Activated T-cell treated with anti-CD3 and anti-CD28 coated beads, Interleukin-2, amount 50 U/mL, for 72 hours (primary cell): ENCODE results near the gene FAM168A. TPM values are rescaled to one million over a fixed set of nuclear protein-coding genes. Genes with fewer than 3 reads are reported as not detected.
"Not testable (repeated sequence)": the region's sequence is repeated elsewhere in the genome, so short reads cannot be mapped to it uniquely, and the experiment has no call there.

Experiments used
- ATAC-seq, 2 donors: fragments of 150-1000 bp; cut with Tn5 transposase; replicated peaks in 1 of 2; 2 replicates each; pipeline ENCODE4 v1.10.0; 2021; ENCODE audit warnings: moderate library complexity in 2 of 2, mild to moderate bottlenecking in 1 of 2
- DNase-seq, 2 donors: peaks; one replicate each; pipeline ENCODE4 v3.0.0; 2021 to 2022; ENCODE audit warnings: mixed read lengths in 1 of 2
- H3K27ac Mint-ChIP-seq: one replicate; pipeline ENCODE4 v1.8.0; 2022; ENCODE audit warnings: mild to moderate bottlenecking, moderate library complexity, mixed read lengths
- H3K27me3 Mint-ChIP-seq: one replicate; pipeline ENCODE4 v1.8.0; 2022; ENCODE audit warnings: low read depth, mixed read lengths
- H3K36me3 Mint-ChIP-seq, 2 donors: one replicate each; pipeline ENCODE4 v1.8.0; 2022; ENCODE audit warnings: mixed read lengths in 2 of 2, mild to moderate bottlenecking in 1 of 2; ENCODE audit not compliant: insufficient read depth in 2 of 2
- H3K4me1 Mint-ChIP-seq: one replicate; pipeline ENCODE4 v1.8.0; 2022; ENCODE audit warnings: low read depth, mixed read lengths
- H3K4me3 Mint-ChIP-seq, 2 donors: one replicate each; pipeline ENCODE4 v1.8.0; 2022; ENCODE audit warnings: mild to moderate bottlenecking in 2 of 2, mixed read lengths in 2 of 2, moderate library complexity in 2 of 2
- H3K9me3 Mint-ChIP-seq, 2 donors: one replicate each; pipeline ENCODE4 v1.8.0; 2022; ENCODE audit warnings: mixed read lengths in 2 of 2
- total RNA-seq, 2 donors: library from RNA; stranded (reverse); gene quantifications; one replicate each; pipeline ENCODE4 v1.2.3, GENCODE V29; 2022

FAM168A gene
- total RNA-seq, 2 donors from 2014 or later, result 21.5 to 23.5 TPM

GRCh38 chr11:73493956-73494598 is 103.8 kb downstream of the FAM168A start:
- no peak for ATAC-seq
- Mint-ChIP-seq H3K27ac (no peak overlapping the region), H3K4me1 (no peaks in the 10 kb centered on the region), H3K4me3 (no peak overlapping the region), H3K9me3 (peaks cover 0 to 4% of the 10 kb centered on the region in 2 donors), H3K27me3 (no peaks in the 10 kb centered on the region), H3K36me3 (peaks cover 4 to 5% of the 10 kb centered on the region in 2 donors)
- no peak for DNase-seq

DNA sequence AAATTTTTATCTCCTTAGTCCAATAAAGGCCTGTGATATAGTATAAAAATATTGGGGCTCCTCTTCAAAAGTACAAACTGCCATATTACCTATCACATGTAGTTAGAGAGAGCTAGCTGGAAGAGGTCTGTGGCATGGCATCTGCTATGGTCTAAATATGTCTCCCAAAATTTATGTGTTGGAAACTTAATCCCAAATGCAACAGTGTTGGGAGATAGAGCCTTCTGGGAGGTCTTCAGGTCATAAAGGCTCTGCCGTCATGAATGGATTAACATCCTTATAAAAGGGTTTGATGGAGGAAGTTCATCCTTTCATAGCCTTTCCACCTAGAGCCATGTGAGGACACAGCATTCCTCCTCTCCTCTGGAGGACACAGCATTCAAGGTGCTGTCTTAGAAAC is 116.3 kb downstream of the FAM168A start:
- DNase-seq, result no peak
- no peak overlapping the region for H3K27ac Mint-ChIP-seq
- no peaks in the 10 kb centered on the region for H3K4me1 Mint-ChIP-seq
- no peaks in the 10 kb centered on the region for H3K27me3 Mint-ChIP-seq
- H3K9me3 Mint-ChIP-seq, result peaks cover 3 to 8% of the 10 kb centered on the region in 2 donors
- H3K36me3 Mint-ChIP-seq, result peaks cover 0 to 5% of the 10 kb centered on the region in 2 donors
- no peak for ATAC-seq
- H3K4me3 Mint-ChIP-seq, result no peak overlapping the region

DNA sequence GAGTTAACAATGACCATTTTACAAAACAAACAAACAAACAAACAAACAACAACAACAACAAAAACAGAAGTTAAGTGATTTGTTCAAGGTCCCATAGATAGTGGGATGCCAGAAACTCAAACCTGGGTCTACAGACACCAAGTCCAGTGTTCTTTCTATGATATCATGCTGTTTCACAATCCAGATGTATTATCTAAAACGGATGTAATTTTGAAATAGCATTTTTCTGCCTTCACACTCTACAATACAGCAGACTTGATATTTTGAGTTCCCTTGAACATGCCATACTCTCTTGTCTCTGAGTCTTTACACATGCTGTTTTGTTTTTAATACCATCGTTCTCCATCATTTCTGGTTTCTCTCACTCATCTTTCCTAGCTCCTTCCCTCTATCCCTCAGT is 117.2 kb downstream of the FAM168A start:
- Mint-ChIP-seq H3K9me3 (peaks cover 3 to 8% of the 10 kb centered on the region in 2 donors), H3K4me1 (no peaks in the 10 kb centered on the region), H3K27ac (no peak overlapping the region), H3K36me3 (peaks cover 0 to 5% of the 10 kb centered on the region in 2 donors), H3K4me3 (no peak overlapping the region), H3K27me3 (no peaks in the 10 kb centered on the region)
- DNase-seq, result no peak
- ATAC-seq, result no peak

GRCh38 chr11:73478737-73479347 is 119.1 kb downstream of the FAM168A start:
- DNase-seq (no peak), ATAC-seq (no peak)
- Mint-ChIP-seq H3K4me3 (no peak overlapping the region), H3K4me1 (no peaks in the 10 kb centered on the region), H3K27me3 (no peaks in the 10 kb centered on the region), H3K9me3 (peaks cover 3 to 8% of the 10 kb centered on the region in 2 donors), H3K36me3 (peaks cover 0 to 5% of the 10 kb centered on the region in 2 donors), H3K27ac (no peak overlapping the region)

GRCh38 chr11:73477518-73477917 is 120.4 kb downstream of the FAM168A start:
- Mint-ChIP-seq H3K9me3 (peaks cover 3 to 8% of the 10 kb centered on the region in 2 donors), H3K27me3 (no peaks in the 10 kb centered on the region), H3K27ac (no peak overlapping the region), H3K36me3 (peaks cover 0 to 5% of the 10 kb centered on the region in 2 donors), H3K4me3 (no peak overlapping the region), H3K4me1 (no peaks in the 10 kb centered on the region)
- ATAC-seq (no peak), DNase-seq (no peak)

GRCh38 chr11:73475549-73476095 is 122.3 kb downstream of the FAM168A start:
- ATAC-seq (no peak), DNase-seq (no peak)
- Mint-ChIP-seq H3K9me3 (peaks cover 3 to 8% of the 10 kb centered on the region in 2 donors), H3K36me3 (peaks cover 0 to 5% of the 10 kb centered on the region in 2 donors), H3K27ac (no peak overlapping the region), H3K27me3 (no peaks in the 10 kb centered on the region), H3K4me3 (no peak overlapping the region), H3K4me1 (no peaks in the 10 kb centered on the region)

- Mint-ChIP-seq H3K9me3 (peaks cover 3 to 8% of the 10 kb centered on the region in 2 donors), H3K4me1 (no peaks in the 10 kb centered on the region), H3K4me3 (no peak overlapping the region), H3K27me3 (no peaks in the 10 kb centered on the region), H3K36me3 (peaks cover 0 to 5% of the 10 kb centered on the region in 2 donors), H3K27ac (no peak overlapping the region)
- no peak for DNase-seq
- ATAC-seq, result no peak
Observed at GRCh38 chr11:73473252-73473651, 124.7 kb downstream of the FAM168A start.

DNA sequence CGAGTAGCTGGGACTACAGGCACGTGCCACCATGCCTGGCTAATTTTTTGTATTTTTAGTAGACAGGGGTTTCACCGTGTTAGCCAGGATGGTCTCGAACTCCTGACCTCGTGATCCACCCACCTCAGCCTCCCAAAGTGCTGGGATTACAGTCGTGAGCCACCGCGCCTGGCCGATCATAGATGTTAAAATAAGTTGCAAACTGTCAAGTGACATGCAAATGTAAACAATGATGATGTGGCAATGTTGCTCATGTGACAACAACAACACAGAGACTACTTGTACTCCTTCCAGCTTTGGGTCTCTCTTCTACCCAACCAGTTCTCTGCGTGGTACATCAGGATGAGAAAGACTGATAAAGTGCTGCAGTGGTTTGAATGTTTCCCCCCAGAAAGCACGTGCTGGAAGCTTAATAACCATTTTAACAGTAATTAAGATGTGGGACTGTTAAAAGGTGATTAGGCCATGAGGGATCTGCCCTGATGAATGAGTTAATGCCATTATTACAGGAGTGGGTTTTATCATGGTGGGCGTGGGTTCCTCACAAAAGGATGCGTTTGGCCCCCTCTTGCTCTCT is 127.8 kb downstream of the FAM168A start:
- H3K36me3 Mint-ChIP-seq, H3K27me3 Mint-ChIP-seq, H3K27ac Mint-ChIP-seq, H3K4me3 Mint-ChIP-seq, DNase-seq, ATAC-seq, H3K9me3 Mint-ChIP-seq, H3K4me1 Mint-ChIP-seq: not testable (repeated sequence)

DNA sequence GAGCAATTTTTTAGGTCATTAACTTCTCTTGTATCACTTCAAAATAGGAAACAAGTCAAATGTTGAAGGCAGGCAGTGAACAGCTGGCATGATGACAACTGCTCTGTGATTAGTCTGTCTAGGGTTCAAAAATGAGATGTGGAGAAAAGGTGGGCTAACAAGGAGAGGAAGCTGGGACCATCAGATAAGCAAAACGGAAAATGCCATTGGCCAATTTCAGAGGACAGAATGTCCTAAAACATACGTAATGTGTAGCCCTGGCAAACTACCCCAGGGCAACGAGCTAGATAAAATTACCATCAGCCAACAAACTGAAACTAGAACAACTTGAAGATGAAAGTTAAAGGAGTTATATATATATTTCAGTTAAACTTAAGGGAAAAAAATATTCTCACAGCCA is 128.5 kb downstream of the FAM168A start:
- Mint-ChIP-seq H3K4me1 (no peaks in the 10 kb centered on the region), H3K9me3 (no peaks in the 10 kb centered on the region), H3K27me3 (no peaks in the 10 kb centered on the region), H3K36me3 (no peaks in the 10 kb centered on the region), H3K27ac (no peak overlapping the region), H3K4me3 (no peak overlapping the region)
- ATAC-seq (no peak), DNase-seq (no peak)

- Mint-ChIP-seq H3K27ac (no peak overlapping the region), H3K36me3 (no peaks in the 10 kb centered on the region), H3K9me3 (no peaks in the 10 kb centered on the region), H3K27me3 (no peaks in the 10 kb centered on the region), H3K4me3 (no peak overlapping the region), H3K4me1 (no peaks in the 10 kb centered on the region)
- ATAC-seq (no peak), DNase-seq (no peak)
Observed at GRCh38 chr11:73468590-73469161, 129.2 kb downstream of the FAM168A start.

GRCh38 chr11:73467505-73467904 is 130.4 kb downstream of the FAM168A start:
- Mint-ChIP-seq H3K36me3 (peaks cover 2% of the 10 kb centered on the region in 2 donors), H3K9me3 (no peaks in the 10 kb centered on the region), H3K4me3 (no peak overlapping the region), H3K4me1 (no peaks in the 10 kb centered on the region), H3K27ac (no peak overlapping the region), H3K27me3 (no peaks in the 10 kb centered on the region)
- DNase-seq, result no peak
- ATAC-seq, result no peak

- H3K9me3 Mint-ChIP-seq, result no peaks in the 10 kb centered on the region
- no peak for DNase-seq
- no peaks in the 10 kb centered on the region for H3K27me3 Mint-ChIP-seq
- no peak overlapping the region for H3K4me3 Mint-ChIP-seq
- no peak for ATAC-seq
- no peak overlapping the region for H3K27ac Mint-ChIP-seq
- peaks cover 2% of the 10 kb centered on the region in 2 donors for H3K36me3 Mint-ChIP-seq
- H3K4me1 Mint-ChIP-seq, result peaks cover 3% of the 10 kb centered on the region
Observed at GRCh38 chr11:73466643-73467042, 131.3 kb downstream of the FAM168A start.

DNA sequence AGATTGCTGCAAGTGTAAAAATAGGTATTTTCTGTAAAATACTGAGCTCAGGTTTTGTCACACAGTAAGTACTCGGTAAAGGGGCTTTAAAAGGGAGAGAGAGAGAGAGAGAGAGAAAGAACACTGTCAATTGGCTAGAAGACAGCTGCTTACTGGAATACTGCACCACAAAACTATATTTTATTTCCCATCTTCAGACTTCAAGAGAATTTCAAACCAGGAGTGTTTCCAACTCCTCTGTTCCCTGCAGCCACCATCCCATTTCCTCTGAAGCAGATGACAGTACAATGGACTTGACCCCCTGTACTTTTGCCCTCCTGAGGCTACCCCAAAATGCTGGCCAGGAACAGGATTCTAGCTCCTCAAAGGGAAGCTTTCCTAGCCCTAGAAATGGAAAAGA is 132.0 kb downstream of the FAM168A start:
- DNase-seq (no peak), ATAC-seq (no peak)
- Mint-ChIP-seq H3K27ac (no peak overlapping the region), H3K36me3 (peaks cover 2% of the 10 kb centered on the region in 2 donors), H3K9me3 (no peaks in the 10 kb centered on the region), H3K27me3 (no peaks in the 10 kb centered on the region), H3K4me3 (no peak overlapping the region), H3K4me1 (peaks cover 6% of the 10 kb centered on the region)
